Activated CD8-positive, alpha-beta T cell treated with anti-CD3 and anti-CD28 coated beads for 36 hours (primary cell): ENCODE data around the gene E2F6. TPM values are rescaled to one million over a fixed set of nuclear protein-coding genes. Genes with fewer than 3 reads are reported as not detected.

Source experiments
- ATAC-seq: fragments of 200-7000 bp; cut with Tn5 transposase; one replicate; pipeline ENCODE4 v1.10.0; 2021; ENCODE audit warnings: mild to moderate bottlenecking, moderate library complexity
- CTCF ChIA-PET: fragments of 350-600 bp; sonication (Branson Sonifier 250); formaldehyde crosslinking; loops from one replicate; lab custom pipeline; 2021; ENCODE audit warnings: antibody characterized with exemption; lab: Charles Lee
- POLR2A ChIA-PET: fragments of 350-600 bp; sonication (Branson Sonifier 250); formaldehyde crosslinking; loops from one replicate; lab custom pipeline; 2021; ENCODE audit warnings: antibody characterized with exemption; lab: Charles Lee
- DNase-seq: peaks from one replicate; pipeline ENCODE4 v3.0.0-alpha.2; 2020
- H3K27ac Mint-ChIP-seq: one replicate; pipeline ENCODE4 v1.8.0; 2021; ENCODE audit warnings: mild to moderate bottlenecking, mixed read lengths
- H3K27me3 Mint-ChIP-seq: one replicate; pipeline ENCODE4 v1.8.0; 2021; ENCODE audit warnings: mixed read lengths
- H3K36me3 Mint-ChIP-seq: one replicate; pipeline ENCODE4 v1.8.0; 2021; ENCODE audit warnings: low read depth, mixed read lengths
- H3K4me1 Mint-ChIP-seq: one replicate; pipeline ENCODE4 v1.8.0; 2021; ENCODE audit warnings: low read depth, mixed read lengths
- H3K4me3 Mint-ChIP-seq: one replicate; pipeline ENCODE4 v1.8.0; 2021; ENCODE audit warnings: mild to moderate bottlenecking, moderate library complexity, mixed read lengths
- H3K9me3 Mint-ChIP-seq: one replicate; pipeline ENCODE4 v1.8.0; 2021; ENCODE audit warnings: mixed read lengths
- CTCF ChIP-seq: fragments of 200-600 bp; IDR thresholded peaks from one replicate; pipeline ENCODE4 v1.8.0; 2022; ENCODE audit warnings: antibody characterized with exemption, mild to moderate bottlenecking
- intact Hi-C: fragments of 100-400 bp; cut with micrococcal nuclease; formaldehyde crosslinking; loops from one replicate; pipeline ENCODE4 v1.10.0; 2022
- total RNA-seq, 2 experiments: library from RNA; stranded (reverse); gene quantifications; one replicate each; pipeline ENCODE4 v1.2.3, GENCODE V29; 2021

Gene E2F6
- total RNA-seq, 2 experiments from 2014 or later = 9.8 to 10.5 TPM

DNA sequence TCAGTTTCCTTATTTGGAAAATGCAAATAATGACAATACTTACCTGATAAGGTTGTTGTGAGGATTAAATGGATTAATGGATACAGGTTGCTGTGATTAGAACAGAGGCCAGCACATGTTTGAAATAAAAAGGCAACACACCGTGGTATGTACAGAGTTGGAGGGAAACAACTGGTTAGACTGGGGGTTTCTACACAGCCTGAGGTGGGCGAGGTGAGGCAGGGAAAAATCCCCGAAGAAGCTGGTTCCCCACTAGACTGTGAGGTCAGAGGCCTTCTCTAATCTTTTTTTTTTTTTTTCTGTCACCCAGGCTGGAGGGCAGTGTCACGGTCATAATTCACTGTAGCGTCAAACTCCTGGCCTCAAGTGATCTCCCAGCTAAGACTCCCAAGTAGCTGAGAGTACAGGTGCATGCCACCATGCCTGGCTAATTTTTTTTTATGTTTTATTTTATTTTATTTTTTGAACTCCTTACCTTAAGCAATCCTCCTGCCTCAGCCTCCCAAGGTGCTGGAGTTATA lies 1.2 kb upstream of the E2F6 start:
- DNase-seq (peak; percentile 40), ATAC-seq (peak; percentile 22)
- no peak overlapping the region for H3K27ac Mint-ChIP-seq
- peaks cover 27% of the 10 kb centered on the region for H3K36me3 Mint-ChIP-seq
- TF ChIP-seq CTCF = no peak
- ChIA-PET POLR2A (no interaction called here), CTCF (interaction anchor here (1.1 to 6.9 kb wide), 3 partner anchors 10 to 635 kb away, joined by 3 to 28 read pairs (median 25); no protein-coding TSS in a partner anchor)
- H3K4me3 Mint-ChIP-seq = peak overlapping the region; percentile 86
- H3K27me3 Mint-ChIP-seq = no peaks in the 10 kb centered on the region
- intact Hi-C loops = no loop called here
- H3K4me1 Mint-ChIP-seq = peaks cover 37% of the 10 kb centered on the region
- no peaks in the 10 kb centered on the region for H3K9me3 Mint-ChIP-seq

DNA sequence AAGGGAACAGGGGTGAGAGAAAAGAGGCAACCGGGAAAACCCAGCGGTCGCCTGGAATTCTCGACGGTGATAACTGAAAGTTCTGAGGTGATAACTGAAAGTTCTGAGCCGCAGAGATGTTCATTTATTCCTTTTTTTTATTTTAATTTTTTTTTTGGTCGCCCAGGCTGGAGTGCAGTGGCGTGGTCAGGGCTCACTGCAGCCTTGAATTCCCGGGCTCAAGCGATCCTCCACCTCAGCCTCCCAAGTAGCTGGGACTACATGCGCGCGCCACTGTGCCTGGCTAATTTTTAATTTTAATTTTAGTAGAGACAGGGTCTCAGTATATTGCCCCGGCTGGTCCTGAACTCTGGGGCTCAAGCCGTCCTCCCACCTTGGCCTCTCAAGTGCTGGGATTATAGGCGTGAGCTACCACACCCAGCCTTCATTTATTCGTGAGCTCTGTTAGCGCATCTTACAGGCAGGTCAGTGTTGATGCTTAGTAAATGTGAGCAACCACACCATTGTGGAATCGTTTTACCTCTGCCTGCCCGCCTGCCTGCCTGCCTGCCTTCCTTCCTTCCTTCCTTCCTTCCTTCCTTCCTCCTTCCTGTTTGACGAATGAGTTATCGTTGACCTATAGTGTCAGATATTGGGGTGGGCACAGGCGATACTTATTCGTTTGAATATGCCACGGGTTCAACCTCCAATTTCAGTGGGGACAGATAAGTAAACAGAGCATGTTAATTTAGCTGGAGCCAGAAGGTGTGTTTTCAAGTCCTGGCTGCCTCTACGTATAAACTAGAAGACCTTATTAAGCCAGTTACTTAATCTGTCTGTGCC lies 557 bp upstream of the E2F6 start:
- peaks cover 27% of the 10 kb centered on the region for H3K36me3 Mint-ChIP-seq
- no peaks in the 10 kb centered on the region for H3K27me3 Mint-ChIP-seq
- H3K27ac Mint-ChIP-seq = peak overlapping the region; percentile 79
- peak overlapping the region; percentile 86 for H3K4me3 Mint-ChIP-seq
- H3K4me1 Mint-ChIP-seq = peaks cover 43% of the 10 kb centered on the region
- DNase-seq (no peak), ATAC-seq (peak; percentile 48)
- intact Hi-C loops = no loop called here
- POLR2A ChIA-PET = interaction anchor here (1.1 to 1.2 kb wide), 3 partner anchors 116 to 311 kb away, joined by 3 to 6 read pairs (median 3); partner anchors contain the start of gene SLC66A3
- no peak for TF ChIP-seq CTCF
- CTCF ChIA-PET = interaction anchor here (1.1 to 6.9 kb wide), 6 partner anchors 11 to 634 kb away, joined by 3 to 28 read pairs (median 14); a partner anchor contains a TSS
- no peaks in the 10 kb centered on the region for H3K9me3 Mint-ChIP-seq

GRCh38 chr2:11465110-11465484 lies 864 bp downstream of the E2F6 start:
- CTCF ChIA-PET = interaction anchor here (0.7 to 6.9 kb wide), 8 partner anchors 12 to 335 kb away, joined by 3 to 28 read pairs (median 11); a partner anchor contains a TSS
- intact Hi-C loops = no loop called here
- peak overlapping the region; percentile 86 for H3K27ac Mint-ChIP-seq
- H3K4me1 Mint-ChIP-seq = peaks cover 47% of the 10 kb centered on the region
- no peak for TF ChIP-seq CTCF
- no peak for ATAC-seq
- no peak for DNase-seq
- H3K9me3 Mint-ChIP-seq = no peaks in the 10 kb centered on the region
- POLR2A ChIA-PET = interaction anchor here (1.1 kb wide), 1 partner anchor 118 kb away, joined by 3 read pairs; no protein-coding TSS in a partner anchor
- H3K36me3 Mint-ChIP-seq = peaks cover 30% of the 10 kb centered on the region
- H3K4me3 Mint-ChIP-seq = peak overlapping the region; percentile 86
- H3K27me3 Mint-ChIP-seq = no peaks in the 10 kb centered on the region

DNA sequence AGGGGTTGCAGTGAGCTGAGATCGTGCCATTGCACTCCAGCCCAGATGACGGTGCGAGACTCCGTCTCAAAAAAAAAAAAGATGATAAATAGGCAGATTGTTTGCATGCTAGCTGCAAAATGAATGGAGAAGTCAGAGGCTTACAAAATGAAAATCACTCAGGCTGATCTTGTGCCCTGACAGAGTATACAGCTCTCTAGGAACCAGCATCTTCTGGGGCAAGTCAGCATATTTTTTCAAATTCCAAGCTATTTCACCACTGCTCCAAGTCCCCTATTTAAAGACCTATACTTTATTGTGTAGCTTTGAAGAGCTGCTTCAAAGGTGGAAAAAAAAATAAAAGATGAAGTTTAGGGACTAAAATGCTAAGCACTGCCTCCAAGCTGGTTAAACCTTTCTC lies 6.1 kb downstream of the E2F6 start:
- Mint-ChIP-seq H3K4me1 (peaks cover 65% of the 10 kb centered on the region), H3K27me3 (no peaks in the 10 kb centered on the region), H3K9me3 (no peaks in the 10 kb centered on the region), H3K4me3 (no peak overlapping the region), H3K27ac (no peak overlapping the region), H3K36me3 (peaks cover 33% of the 10 kb centered on the region)
- CTCF ChIA-PET = interaction anchor here (1.1 to 4.2 kb wide), 2 partner anchors 124 to 327 kb away, joined by 3 to 26 read pairs; a partner anchor contains a TSS
- DNase-seq (no peak), ATAC-seq (no peak)
- intact Hi-C loops = no loop called here
- POLR2A ChIA-PET = interaction anchor here (0.6 kb wide), 1 partner anchor 280 kb away, joined by 3 read pairs; no protein-coding TSS in a partner anchor
- TF ChIP-seq CTCF = no peak
